ENCODE measurements around the gene RUFY3.
"Not testable (repeated sequence)": the region's sequence is repeated elsewhere in the genome, so short reads cannot be mapped to it uniquely, and the experiment has no call there.

The RUFY3 gene

DNA sequence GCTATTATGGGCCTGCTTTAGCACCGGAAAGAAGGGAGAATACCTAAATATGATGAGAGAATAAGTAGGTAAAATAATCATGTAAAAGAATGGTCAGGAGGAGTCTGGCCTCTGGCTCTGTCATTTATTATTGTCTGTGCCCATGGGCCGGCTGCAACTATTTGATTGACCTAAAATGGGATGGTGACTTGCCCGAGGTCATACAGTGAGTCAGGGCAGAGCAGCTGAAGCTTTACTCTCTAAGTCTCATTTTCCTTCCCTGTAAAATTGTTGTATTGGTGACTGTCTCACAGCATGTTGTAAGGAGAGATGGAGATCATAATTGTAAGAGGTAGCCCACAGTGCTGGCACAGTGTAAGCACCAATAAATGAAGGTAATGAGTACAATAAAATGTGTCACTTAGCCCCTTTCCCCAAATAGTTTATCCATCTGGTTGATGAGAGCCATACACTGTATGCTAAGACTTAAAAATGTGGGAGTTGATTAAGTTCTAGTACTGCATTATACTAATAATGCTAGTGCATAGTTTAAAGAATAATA is 39.6 kb downstream of the RUFY3 start:
- H3K36me3 ChIP-seq (ENCODE audit: control insufficient read depth, insufficient read depth, low read length), result no peaks in the 10 kb centered on the region
- H3K27me3 ChIP-seq (replicated peaks; ENCODE audit: control insufficient read depth, insufficient read depth, low read length, poor library complexity, severe bottlenecking), result no peaks in the 10 kb centered on the region
- no peak for DNase-seq
- H3K4me1 ChIP-seq (ENCODE audit: control insufficient read depth, insufficient read depth, low read length, poor library complexity, severe bottlenecking), result no peaks in the 10 kb centered on the region
- no peak overlapping the region for H3K27ac ChIP-seq (ENCODE audit: insufficient read depth, low read length, poor library complexity, severe bottlenecking)
- no peak overlapping the region for H3K4me3 ChIP-seq (ENCODE audit: insufficient read depth, low read depth, low read length, poor library complexity, severe bottlenecking)
- H3K9me3 ChIP-seq (ENCODE audit: control insufficient read depth, low read length), result no peaks in the 10 kb centered on the region

DNA sequence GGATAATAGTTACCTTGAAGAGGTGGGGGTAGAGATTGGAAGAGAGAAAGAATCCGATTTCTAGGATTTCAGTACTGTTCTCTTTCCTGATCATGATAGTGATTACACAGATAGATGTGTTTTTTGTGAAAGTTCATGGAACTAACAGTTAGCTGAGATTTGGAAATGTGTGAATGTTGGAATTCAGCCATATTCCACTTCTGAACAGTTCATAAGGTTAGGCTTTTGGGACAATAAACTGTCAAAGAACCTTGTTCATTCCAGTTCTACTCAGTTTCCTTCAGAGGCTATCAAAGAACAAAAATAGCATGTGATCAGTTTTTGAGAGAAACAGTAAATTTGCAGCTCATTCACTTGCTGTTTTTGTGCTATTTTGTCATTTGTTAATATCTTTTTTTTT is 43.6 kb downstream of the RUFY3 start:
- Histone ChIP-seq H3K9me3 (ENCODE audit: control insufficient read depth, low read length) (no peaks in the 10 kb centered on the region), H3K4me3 (ENCODE audit: insufficient read depth, low read depth, low read length, poor library complexity, severe bottlenecking) (no peak overlapping the region), H3K27me3 (replicated peaks; ENCODE audit: control insufficient read depth, insufficient read depth, low read length, poor library complexity, severe bottlenecking) (no peaks in the 10 kb centered on the region), H3K27ac (ENCODE audit: insufficient read depth, low read length, poor library complexity, severe bottlenecking) (no peak overlapping the region), H3K4me1 (ENCODE audit: control insufficient read depth, insufficient read depth, low read length, poor library complexity, severe bottlenecking) (no peaks in the 10 kb centered on the region), H3K36me3 (ENCODE audit: control insufficient read depth, insufficient read depth, low read length) (no peaks in the 10 kb centered on the region)
- no peak for DNase-seq

DNA sequence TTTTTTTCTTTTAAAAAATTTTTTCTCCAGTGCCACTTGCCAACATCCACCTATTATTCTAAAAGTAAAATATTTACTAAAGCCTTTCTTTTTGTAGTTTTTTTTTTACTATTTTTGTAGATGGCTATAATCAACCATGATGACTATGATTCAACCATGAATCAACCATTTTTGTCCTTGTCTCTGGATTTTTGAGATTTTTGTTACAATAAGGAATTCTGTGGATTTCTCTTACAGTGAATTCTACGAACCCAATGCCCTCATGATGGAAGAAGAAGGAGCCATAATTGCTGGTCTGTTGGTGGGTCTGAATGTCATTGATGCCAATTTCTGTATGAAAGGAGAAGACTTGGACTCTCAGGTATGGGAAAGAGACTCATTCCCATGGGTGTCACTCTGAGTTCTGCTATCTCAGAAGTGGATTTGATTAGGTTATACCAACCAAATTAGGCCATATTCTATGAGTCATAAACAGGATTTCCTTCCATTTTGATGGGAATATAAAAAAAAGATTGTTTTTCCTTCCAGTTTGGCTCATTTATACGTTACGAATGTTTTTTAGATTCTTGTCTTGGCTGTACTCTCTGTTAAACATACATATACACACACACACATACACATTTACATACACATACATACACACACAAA is 46.7 kb downstream of the RUFY3 start:
- H3K36me3 ChIP-seq (ENCODE audit: control insufficient read depth, insufficient read depth, low read length), result no peaks in the 10 kb centered on the region
- no peak overlapping the region for H3K4me3 ChIP-seq (ENCODE audit: insufficient read depth, low read depth, low read length, poor library complexity, severe bottlenecking)
- no peaks in the 10 kb centered on the region for H3K27me3 ChIP-seq (replicated peaks; ENCODE audit: control insufficient read depth, insufficient read depth, low read length, poor library complexity, severe bottlenecking)
- no peak overlapping the region for H3K27ac ChIP-seq (ENCODE audit: insufficient read depth, low read length, poor library complexity, severe bottlenecking)
- no peaks in the 10 kb centered on the region for H3K9me3 ChIP-seq (ENCODE audit: control insufficient read depth, low read length)
- H3K4me1 ChIP-seq (ENCODE audit: control insufficient read depth, insufficient read depth, low read length, poor library complexity, severe bottlenecking), result no peaks in the 10 kb centered on the region
- DNase-seq, result no peak

DNA sequence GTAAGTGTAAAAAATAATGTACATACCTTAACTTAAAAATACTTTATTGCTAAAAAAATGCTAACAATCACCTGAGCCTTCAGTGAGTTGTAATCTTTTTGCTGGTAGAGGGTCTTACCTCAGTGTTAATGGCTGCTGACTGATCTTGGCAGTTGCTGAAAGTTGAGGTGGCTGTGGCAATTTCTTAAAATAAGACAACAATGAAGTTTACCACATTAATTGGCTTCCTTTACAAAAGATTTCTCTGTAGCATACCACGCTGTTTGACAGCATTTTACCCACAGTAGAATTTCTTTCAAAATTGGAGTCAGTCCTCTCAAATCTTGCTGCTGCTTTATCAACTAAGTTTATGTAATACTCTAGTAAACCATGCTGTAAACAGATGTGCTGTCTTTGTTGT is 47.6 kb downstream of the RUFY3 start:
- not testable (repeated sequence) for DNase-seq; H3K4me3 ChIP-seq (ENCODE audit: insufficient read depth, low read depth, low read length, poor library complexity, severe bottlenecking); H3K4me1 ChIP-seq (ENCODE audit: control insufficient read depth, insufficient read depth, low read length, poor library complexity, severe bottlenecking); H3K27ac ChIP-seq (ENCODE audit: insufficient read depth, low read length, poor library complexity, severe bottlenecking); H3K9me3 ChIP-seq (ENCODE audit: control insufficient read depth, low read length); H3K27me3 ChIP-seq (replicated peaks; ENCODE audit: control insufficient read depth, insufficient read depth, low read length, poor library complexity, severe bottlenecking); H3K36me3 ChIP-seq (ENCODE audit: control insufficient read depth, insufficient read depth, low read length)

DNA sequence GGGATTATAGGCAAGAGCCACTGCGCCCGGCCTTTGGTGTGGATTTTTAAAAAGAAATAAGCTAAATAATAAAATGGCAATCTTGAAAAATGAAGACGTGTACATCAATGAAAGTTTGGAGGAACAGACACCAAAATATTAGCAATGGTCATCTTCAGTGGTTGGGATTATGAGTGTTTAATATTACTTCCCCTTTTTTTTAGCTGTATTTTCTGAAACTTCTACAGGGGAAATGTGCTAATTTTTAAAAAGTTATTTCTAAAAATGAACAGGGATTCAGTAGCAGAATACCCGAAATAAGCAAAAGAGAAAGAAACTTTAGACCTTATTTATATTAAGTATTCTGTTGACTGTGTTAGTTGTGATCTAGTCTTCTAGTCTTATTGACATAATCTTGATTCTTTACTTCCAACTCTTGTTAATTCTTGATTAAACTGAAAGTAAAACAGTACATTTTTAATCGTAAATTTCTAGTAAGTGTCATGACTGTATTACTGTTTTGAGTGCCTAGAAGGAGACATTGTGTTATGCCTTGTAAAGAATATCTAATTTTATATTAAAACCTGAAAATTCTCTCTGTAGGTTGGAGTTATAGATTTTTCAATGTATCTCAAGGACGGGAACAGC is 51.3 kb downstream of the RUFY3 start:
- no peak for DNase-seq
- Histone ChIP-seq H3K4me1 (ENCODE audit: control insufficient read depth, insufficient read depth, low read length, poor library complexity, severe bottlenecking) (no peaks in the 10 kb centered on the region), H3K9me3 (ENCODE audit: control insufficient read depth, low read length) (no peaks in the 10 kb centered on the region), H3K27ac (ENCODE audit: insufficient read depth, low read length, poor library complexity, severe bottlenecking) (no peak overlapping the region), H3K36me3 (ENCODE audit: control insufficient read depth, insufficient read depth, low read length) (no peaks in the 10 kb centered on the region), H3K4me3 (ENCODE audit: insufficient read depth, low read depth, low read length, poor library complexity, severe bottlenecking) (no peak overlapping the region), H3K27me3 (replicated peaks; ENCODE audit: control insufficient read depth, insufficient read depth, low read length, poor library complexity, severe bottlenecking) (no peaks in the 10 kb centered on the region)

DNA sequence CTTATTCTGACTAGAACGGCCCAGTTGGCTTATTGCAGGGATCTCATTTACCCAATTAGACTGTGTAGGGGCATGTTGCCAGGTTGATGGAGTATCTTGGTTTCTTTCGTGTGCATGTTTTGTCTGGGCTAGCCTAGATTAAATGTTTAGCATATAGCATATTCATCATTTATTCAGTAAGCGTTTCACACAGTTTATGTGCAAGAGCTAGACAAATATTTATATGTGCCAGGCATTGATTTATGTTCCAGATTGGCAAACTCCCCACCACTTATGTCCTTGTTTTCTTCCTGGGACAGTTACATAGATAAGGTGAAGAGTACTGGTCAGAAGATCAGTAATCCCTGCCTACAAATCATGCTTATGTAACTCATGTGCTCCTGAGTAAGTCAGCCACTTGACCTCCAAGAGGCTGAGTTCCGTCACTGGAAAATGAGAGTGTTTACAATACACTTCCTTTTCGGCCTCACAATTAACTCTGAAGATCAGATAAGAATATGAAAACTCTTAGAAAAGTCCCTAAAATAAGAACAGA is 57.2 kb downstream of the RUFY3 start:
- no peak overlapping the region for H3K27ac ChIP-seq (ENCODE audit: insufficient read depth, low read length, poor library complexity, severe bottlenecking)
- no peaks in the 10 kb centered on the region for H3K4me1 ChIP-seq (ENCODE audit: control insufficient read depth, insufficient read depth, low read length, poor library complexity, severe bottlenecking)
- H3K27me3 ChIP-seq (replicated peaks; ENCODE audit: control insufficient read depth, insufficient read depth, low read length, poor library complexity, severe bottlenecking), result no peaks in the 10 kb centered on the region
- no peak for DNase-seq
- H3K4me3 ChIP-seq (ENCODE audit: insufficient read depth, low read depth, low read length, poor library complexity, severe bottlenecking), result no peak overlapping the region
- H3K9me3 ChIP-seq (ENCODE audit: control insufficient read depth, low read length), result no peaks in the 10 kb centered on the region
- no peaks in the 10 kb centered on the region for H3K36me3 ChIP-seq (ENCODE audit: control insufficient read depth, insufficient read depth, low read length)

DNA sequence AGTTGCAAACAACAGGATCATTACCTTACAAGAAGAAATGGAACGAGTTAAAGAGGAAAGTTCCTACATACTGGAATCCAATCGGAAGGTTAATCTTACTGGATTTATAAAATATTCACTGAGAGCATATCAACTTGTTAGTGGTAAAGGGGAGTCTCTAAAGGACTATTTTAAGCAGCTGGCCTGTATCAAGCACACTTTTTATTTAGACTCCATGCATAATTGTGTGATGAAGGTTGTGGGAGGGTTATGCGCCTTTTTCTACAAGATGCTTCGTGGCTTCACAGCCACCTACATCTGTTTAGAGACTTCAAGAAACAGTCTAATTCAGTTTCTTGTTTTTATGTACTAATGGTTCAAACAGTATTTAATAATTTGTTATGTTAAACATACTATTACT is 61.3 kb downstream of the RUFY3 start:
- no peaks in the 10 kb centered on the region for H3K4me1 ChIP-seq (ENCODE audit: control insufficient read depth, insufficient read depth, low read length, poor library complexity, severe bottlenecking)
- DNase-seq, result no peak
- H3K9me3 ChIP-seq (ENCODE audit: control insufficient read depth, low read length), result no peaks in the 10 kb centered on the region
- no peak overlapping the region for H3K27ac ChIP-seq (ENCODE audit: insufficient read depth, low read length, poor library complexity, severe bottlenecking)
- H3K27me3 ChIP-seq (replicated peaks; ENCODE audit: control insufficient read depth, insufficient read depth, low read length, poor library complexity, severe bottlenecking), result no peaks in the 10 kb centered on the region
- H3K36me3 ChIP-seq (ENCODE audit: control insufficient read depth, insufficient read depth, low read length), result no peaks in the 10 kb centered on the region
- no peak overlapping the region for H3K4me3 ChIP-seq (ENCODE audit: insufficient read depth, low read depth, low read length, poor library complexity, severe bottlenecking)

DNA sequence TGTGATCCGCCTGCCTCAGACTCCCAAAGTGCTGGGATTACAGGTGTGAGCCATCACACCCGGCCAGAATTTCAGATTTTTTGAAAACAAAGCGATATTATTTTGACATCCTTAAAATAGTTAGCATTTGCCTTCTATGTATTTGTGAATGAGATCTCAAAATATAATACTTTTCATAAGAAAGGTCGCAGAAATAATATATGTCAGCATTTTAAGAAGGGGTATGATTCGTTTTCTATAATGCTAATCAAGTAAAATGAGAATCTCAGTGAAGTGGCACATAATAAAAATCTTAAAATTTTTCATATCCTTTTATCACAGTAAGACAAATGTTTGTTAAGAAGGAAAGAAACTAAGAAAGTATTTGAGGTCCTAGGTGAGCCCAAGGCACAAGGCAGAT is 65.7 kb downstream of the RUFY3 start:
- Histone ChIP-seq H3K27me3 (replicated peaks; ENCODE audit: control insufficient read depth, insufficient read depth, low read length, poor library complexity, severe bottlenecking) (no peaks in the 10 kb centered on the region), H3K4me3 (ENCODE audit: insufficient read depth, low read depth, low read length, poor library complexity, severe bottlenecking) (no peak overlapping the region), H3K36me3 (ENCODE audit: control insufficient read depth, insufficient read depth, low read length) (no peaks in the 10 kb centered on the region), H3K4me1 (ENCODE audit: control insufficient read depth, insufficient read depth, low read length, poor library complexity, severe bottlenecking) (no peaks in the 10 kb centered on the region), H3K9me3 (ENCODE audit: control insufficient read depth, low read length) (no peaks in the 10 kb centered on the region), H3K27ac (ENCODE audit: insufficient read depth, low read length, poor library complexity, severe bottlenecking) (no peak overlapping the region)
- no peak for DNase-seq

DNA sequence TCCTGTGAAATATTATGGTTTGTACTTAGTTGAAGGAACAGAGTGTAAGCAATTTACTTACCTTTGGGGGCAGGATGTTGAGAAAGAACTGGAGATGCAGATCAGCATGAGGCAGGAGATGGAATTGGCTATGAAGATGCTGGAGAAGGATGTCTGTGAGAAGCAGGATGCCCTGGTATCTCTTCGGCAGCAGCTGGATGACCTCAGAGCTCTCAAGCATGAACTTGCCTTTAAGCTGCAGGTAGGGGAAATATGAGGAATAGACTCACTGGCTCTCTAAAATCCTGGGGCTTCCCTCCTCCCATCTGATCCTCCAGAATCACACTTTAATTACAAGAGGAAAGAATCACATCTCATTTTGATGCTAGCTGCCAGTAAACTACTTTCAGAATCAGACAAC is 67.0 kb downstream of the RUFY3 start:
- Histone ChIP-seq H3K36me3 (ENCODE audit: control insufficient read depth, insufficient read depth, low read length) (peaks cover 2% of the 10 kb centered on the region), H3K9me3 (ENCODE audit: control insufficient read depth, low read length) (no peaks in the 10 kb centered on the region), H3K27me3 (replicated peaks; ENCODE audit: control insufficient read depth, insufficient read depth, low read length, poor library complexity, severe bottlenecking) (no peaks in the 10 kb centered on the region), H3K4me1 (ENCODE audit: control insufficient read depth, insufficient read depth, low read length, poor library complexity, severe bottlenecking) (no peaks in the 10 kb centered on the region), H3K27ac (ENCODE audit: insufficient read depth, low read length, poor library complexity, severe bottlenecking) (no peak overlapping the region), H3K4me3 (ENCODE audit: insufficient read depth, low read depth, low read length, poor library complexity, severe bottlenecking) (no peak overlapping the region)
- no peak for DNase-seq

DNA sequence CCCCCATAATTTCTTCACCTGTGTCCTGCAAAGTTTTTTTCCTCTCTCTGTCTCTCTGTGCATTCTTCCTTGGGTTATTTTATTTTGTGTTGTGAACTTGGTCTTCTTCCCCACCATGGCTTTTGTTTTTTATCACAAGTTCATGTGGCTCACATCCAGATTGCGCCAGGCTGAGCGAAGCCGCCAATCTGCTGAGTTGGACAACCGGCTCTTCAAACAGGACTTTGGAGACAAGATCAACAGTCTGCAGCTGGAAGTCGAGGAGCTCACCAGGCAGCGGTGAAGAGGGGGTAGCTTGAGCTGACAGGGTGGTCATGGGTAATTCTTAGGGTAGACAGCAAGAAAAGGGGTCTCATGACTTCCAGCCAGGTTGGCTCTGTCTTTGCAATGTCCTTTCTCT is 71.9 kb downstream of the RUFY3 start:
- Histone ChIP-seq H3K4me3 (ENCODE audit: insufficient read depth, low read depth, low read length, poor library complexity, severe bottlenecking) (no peak overlapping the region), H3K27ac (ENCODE audit: insufficient read depth, low read length, poor library complexity, severe bottlenecking) (no peak overlapping the region), H3K36me3 (ENCODE audit: control insufficient read depth, insufficient read depth, low read length) (peaks cover 4% of the 10 kb centered on the region), H3K9me3 (ENCODE audit: control insufficient read depth, low read length) (no peaks in the 10 kb centered on the region), H3K27me3 (replicated peaks; ENCODE audit: control insufficient read depth, insufficient read depth, low read length, poor library complexity, severe bottlenecking) (no peaks in the 10 kb centered on the region), H3K4me1 (ENCODE audit: control insufficient read depth, insufficient read depth, low read length, poor library complexity, severe bottlenecking) (no peaks in the 10 kb centered on the region)
- no peak for DNase-seq
